HG03460 (cell line): Measurements from ENCODE around the gene MED12.
"Not testable (repeated sequence)": the region's sequence is repeated elsewhere in the genome, so short reads cannot be mapped to it uniquely, and the experiment has no call there.

Experiments
- ATAC-seq: cut with Tn5 transposase; IDR thresholded peaks from one replicate; pipeline ENCODE4 v1.9.1; 2021; ENCODE audit not compliant: unreplicated experiment

The MED12 gene

DNA sequence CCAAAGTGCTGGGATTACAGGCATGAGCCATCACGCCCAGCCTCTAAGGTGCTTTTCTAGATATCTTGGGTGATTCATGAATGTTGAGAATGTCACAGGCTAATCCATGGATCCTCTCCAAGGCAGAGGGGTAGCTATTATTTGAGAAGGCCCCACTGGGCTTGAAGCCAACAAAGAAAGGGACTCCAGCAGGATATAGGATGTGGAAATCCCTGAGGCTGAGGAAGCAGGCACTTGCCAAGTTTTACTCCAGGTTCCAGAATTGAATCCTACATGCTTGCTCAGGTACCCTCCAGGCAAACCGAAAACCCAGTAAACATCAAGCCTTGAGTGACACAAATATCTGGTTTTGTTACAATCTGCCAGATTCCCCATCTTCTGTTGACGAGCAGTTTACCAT, 42.1 kb downstream of the MED12 start:
- ATAC-seq: no peak

DNA sequence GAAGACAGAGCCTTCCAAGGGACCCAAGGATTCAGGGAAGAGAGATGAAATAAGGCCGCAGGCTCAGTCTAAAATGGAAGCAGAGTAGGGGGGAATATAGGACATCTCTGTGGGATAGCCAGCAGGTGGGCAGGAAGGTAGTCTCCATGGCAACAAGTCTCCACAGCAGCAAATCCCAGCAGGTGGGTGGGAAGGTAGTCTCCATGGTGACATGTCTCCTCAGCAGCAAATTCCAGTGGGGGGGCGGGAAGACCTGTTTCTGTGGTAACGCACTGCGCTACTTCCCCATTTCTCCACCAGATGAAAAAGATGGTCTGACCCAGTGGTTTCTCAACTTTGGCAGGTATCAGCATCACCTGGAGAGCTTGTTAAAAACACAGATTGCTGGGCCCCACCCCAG, 44.6 kb downstream of the MED12 start:
- no peak for ATAC-seq

DNA sequence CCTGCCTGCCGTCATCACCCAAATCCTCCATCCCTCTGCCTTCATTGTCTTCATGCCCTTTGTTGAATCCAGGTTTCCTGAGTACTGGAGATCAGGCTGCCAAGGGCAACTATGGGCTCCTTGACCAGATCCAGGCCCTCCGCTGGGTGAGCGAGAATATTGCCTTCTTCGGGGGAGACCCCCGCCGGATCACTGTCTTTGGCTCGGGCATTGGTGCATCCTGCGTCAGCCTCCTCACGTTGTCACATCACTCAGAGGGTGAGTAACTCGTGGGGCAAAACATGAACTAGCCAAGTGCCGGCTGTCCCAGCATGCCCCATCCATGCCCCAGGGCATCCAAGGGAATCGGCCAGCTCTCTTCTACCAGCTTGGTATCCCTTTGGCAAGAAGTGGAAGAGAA, 45.7 kb downstream of the MED12 start:
- no peak for ATAC-seq

DNA sequence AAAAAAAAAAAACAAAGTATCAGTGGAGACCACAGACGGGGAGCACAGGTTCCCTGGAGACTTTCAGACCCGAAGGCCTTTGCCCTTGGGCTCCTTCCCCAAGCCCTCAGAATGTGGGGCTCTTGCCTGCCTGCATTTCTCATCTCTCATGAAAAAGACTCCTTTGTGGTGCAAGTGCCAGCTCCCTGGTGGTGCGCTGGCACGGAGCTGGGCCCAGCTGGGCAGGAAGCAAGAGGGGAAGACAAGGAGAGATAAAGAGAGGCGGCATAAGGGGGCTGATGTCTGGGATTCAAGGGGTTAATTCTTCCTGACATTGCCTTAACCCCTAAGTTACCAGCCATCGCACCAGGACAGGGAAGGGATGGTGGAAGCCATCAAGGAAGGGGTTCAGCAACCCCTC, 48.1 kb downstream of the MED12 start:
- ATAC-seq: no peak

DNA sequence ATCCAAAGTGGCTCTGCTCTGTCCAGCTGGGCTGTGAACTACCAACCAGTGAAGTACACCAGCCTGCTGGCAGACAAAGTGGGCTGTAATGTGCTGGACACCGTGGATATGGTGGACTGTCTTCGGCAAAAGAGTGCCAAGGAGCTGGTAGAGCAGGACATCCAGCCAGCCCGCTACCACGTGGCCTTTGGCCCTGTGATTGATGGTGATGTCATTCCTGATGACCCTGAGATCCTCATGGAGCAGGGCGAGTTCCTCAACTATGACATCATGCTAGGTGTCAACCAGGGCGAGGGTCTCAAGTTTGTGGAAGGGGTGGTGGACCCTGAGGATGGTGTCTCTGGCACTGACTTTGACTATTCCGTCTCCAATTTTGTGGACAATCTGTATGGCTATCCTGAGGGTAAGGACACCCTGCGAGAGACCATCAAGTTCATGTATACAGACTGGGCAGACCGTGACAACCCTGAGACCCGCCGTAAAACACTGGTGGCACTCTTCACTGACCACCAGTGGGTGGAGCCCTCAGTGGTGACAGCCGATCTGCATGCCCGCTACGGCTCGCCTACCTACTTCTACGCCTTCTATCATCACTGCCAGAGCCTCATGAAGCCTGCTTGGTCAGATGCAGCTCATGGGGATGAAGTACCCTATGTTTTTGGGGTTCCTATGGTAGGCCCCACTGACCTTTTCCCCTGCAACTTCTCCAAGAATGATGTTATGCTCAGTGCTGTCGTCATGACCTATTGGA, 48.8 kb downstream of the MED12 start:
- no peak for ATAC-seq

DNA sequence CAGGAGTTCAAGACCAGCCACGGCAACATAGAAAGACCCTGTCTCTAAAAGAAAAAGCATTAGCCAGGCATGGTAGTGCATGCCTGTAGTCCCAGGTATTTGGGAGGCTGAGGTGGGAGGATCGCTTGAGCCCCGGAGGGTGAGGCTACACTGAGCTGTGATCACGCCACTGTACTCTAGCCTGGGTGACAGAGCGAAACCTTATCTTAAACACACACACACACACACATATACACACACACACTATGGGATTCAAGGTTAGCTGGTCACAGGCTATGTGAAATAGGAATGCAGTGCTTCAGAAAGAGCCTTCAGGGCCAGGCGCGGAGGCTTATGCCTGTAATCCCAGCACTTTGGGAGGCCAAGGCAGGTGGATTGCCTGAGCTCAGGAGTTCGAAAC, 49.7 kb downstream of the MED12 start:
- ATAC-seq: no peak

DNA sequence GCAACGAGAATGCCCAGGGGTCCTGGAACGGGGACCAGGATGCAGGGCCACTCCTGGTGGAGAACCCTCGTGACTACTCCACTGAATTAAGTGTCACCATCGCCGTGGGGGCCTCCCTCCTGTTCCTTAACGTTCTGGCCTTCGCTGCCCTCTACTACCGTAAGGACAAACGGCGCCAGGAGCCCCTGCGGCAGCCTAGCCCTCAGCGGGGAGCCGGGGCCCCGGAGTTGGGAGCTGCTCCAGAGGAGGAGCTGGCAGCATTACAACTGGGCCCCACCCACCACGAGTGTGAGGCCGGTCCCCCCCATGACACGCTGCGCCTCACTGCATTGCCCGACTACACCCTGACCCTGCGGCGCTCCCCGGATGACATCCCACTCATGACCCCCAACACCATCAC, 51.2 kb downstream of the MED12 start:
- ATAC-seq: no peak

DNA sequence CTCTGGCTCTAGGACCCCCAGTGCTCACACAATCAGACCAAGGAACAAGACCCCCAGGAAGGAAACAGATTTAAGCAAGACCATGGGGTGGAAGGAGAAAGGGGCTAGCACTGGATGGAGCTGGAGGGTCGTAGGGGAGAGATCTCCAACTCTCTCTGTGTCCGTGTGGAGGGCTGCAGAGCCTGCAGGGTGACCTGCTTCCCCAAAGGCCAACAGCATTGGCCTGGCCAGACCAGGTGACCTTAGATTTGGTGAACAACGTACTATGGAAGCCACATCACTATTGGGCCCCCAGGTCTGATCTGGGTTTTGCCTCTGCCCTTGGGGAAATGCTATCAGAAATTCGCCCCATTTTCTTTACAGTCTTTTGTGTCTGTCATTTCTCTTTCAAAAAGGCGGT, 52.3 kb downstream of the MED12 start:
- no peak for ATAC-seq

DNA sequence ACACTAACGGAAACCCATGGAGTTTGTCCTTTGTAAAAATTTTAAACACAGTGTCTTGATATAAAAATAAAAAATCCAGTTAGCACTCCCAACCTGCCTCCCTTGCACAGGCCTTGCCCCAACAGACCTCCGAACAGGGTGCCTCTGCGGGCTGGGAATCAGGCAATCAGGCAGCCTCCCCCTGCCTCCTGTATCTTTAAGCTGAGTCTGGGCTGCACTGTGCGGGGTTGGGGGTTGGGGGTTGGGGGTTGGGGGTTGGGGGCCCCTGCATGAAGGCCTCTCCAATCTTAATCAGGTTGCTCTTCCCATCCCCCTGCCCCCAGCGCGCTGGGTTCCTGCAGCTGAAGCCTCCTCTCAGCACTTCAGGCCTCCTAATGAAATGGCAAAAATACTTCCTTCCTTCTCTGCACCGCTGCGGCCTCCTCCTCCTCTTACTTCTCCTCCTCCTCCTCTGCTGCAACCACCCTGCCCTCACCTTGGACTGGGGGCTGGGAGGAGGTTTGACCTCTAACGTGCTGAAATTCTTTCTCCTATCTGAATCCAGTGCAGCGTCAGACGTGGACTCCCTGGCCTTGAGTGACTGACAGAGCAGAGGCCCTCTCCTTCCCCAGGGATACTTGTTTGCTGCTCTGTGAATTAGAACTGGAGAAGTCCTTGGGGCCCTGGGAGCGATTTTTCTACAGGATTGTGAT, 52.9 kb downstream of the MED12 start:
- no peak for ATAC-seq

DNA sequence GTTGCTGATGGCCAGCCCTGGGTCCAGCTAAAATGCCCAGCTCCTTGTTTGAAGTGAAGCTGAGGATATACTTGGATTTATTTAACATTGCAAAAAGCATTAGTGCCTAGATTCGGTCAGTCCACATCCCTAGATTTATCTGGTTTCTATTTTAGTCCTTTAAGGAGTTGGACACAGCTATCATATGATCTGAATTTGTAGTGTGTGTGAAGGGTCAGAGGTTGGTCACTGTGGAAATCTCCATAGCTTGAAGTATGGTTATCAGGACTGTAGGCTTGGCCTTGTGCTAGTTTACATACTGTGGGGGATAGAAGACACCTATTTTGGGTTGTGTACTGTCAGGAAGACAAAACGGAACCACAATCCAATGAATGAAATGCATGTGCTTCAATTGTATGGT, 55.0 kb downstream of the MED12 start:
- no peak for ATAC-seq

DNA sequence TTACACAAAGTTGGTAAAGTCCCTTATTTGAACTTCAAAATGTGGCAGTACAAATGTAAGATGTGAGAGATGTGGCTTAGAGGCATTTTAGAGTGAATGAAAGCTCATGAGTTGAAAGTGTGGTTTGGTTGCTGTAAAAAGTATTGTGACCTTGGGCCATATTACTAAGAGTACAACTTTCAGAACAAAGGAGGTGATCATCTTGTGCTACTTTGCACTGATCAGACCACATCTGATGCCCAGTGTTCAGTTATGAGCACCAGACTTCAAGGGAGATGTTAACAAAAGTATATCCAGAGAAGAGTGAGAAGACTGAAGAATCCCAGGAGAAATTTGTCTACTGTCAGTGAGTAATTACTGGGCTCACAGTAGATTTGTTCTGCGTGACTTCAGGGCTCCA, 56.4 kb downstream of the MED12 start:
- ATAC-seq: no peak

DNA sequence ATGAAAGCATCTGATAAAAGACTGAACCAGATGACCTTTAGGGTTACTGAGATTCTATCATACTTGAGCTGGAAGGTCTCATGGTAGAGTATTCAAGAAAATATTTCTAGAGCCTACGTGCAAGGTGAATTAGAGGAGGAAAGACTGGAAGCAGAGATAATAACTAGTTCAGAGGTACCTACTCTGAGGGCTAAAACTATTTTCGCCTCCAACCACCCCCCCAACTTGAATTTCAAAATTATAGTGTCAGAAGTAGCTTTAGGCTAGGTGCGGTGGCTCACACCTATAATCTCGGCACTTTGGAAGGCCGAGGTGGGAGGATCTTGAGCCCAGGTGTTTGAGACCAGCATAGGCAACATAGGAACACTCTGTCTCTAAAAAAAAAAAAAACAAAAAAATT, 57.1 kb downstream of the MED12 start:
- ATAC-seq: no peak

DNA sequence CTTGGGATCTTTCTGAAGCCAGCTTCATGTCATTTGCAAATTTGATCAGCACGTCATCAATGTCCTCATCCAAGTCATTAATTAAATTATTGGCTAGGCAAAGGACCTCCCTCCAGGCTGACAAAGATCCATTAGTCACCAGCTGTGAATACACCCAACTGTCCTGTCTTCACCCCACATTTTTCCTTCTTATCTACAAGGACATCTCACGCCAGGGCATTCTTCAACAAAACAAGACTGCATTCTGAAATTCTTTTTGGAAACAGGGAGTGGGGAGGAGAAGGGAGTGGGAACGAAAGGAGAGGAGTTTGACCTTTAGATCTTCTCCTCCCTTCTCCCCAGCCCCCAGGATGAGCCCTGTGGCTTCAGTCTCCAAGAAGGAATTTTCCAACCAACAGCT, 58.9 kb downstream of the MED12 start:
- ATAC-seq: no peak

DNA sequence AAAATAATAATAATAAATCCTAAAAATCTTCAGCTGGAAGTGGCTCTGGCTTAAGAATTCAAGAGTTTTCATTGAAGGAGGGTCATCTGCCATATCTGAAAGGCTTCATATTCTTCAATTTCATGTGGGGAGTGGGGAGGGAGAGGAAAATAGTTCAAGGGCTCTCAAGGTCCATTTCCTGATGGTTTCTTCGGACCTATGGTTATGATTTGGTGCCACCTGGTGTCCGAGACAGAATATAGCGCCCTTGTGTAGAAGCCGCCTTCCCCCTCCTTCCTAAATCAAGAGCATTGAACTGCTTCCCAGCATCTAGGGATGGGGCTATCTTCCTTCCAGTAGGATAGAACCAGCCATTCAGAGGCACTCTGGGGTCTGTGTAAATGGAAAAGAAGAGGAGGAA, 60.5 kb downstream of the MED12 start:
- no peak for ATAC-seq

DNA sequence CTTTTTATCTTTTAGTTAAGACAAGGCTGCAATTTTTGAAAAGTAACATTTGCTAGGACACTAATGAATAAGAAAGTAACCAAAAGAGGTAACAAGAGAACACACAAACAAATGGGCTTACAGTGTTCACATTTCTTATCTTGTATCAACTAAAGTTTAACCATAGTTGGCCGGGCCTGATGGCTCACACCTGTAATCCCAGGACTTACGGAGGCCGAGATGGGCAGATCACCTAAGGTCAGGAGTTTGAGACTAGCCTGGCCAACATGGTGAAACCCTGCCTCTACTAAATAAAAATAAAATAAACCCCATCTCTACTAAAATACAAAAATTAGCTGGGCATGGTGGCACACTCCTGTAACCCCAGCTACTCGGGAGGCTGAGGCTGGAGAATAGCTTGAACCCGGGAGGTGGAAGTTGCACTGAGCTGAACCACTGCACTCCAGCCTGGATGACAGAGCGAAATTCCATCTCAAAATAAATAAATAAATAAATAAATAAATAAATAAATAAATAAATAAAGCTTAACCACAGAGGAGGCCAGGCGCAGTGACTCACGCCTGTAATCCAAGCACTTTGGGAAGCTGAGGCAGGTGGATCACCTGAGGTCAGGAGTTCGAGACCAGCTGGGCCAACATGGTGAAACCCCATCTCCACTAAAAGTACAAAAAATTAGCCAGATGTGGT, 62.3 kb downstream of the MED12 start:
- not testable (repeated sequence) for ATAC-seq

DNA sequence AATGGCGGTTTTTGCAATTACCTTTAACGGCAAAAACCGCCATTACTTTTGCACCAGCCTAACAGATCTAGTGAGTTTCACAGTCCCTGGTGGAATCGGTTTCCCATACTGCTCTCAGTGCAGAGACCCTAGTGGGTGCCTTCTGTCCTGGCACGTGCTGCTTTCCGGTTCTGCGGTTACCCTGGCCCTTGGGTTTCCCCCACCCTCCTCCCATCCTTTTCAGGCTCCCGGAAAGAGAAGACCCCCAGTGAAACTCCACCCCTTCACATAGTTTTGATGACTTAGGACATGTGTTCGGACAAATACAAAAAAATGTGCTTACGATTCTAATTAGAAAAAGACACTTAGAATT, 63.1 kb downstream of the MED12 start:
- ATAC-seq: peak; percentile 37

DNA sequence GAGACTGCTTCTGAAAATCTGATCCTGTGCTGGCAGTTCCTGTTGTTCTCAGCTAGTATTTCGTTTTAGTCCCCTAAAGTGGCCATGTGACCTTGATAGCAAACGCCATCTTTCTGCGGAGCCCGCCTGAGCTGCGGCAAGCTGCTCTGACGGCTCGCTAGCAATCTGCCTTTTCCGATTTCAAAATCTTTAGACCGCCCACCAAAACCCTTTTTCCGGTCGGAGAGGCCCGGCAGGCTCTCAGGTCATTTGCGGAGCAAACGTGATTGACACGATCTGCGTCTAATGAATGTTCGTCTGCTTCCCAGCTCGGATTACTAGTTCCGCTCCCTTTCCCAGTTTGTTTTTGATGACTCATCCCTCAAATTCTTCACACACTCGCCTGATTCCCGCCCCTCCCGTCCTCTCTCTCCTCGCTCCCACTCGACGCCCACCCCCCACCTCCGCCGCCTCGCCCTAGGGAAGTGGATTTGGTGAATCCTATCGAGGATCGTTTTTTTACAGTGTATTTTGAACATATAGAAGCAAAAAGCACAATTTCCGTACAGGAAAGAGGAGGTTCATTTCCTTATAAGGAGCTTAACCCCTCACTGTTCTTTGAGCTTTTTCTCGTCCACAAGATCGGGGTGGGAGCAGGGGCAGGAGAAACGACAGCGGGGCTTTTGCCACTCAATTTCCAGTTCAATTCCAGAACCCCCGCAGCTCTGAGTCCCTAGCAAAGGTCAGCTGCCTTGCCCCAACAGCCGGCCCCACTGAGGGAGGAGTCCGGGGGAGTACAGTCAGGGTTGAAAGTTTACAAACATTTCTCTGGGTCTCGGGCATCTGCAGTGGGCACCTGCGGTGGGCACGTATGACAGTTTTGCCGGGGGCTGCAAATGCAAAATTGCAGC, 63.8 kb downstream of the MED12 start:
- ATAC-seq: peak; percentile 81

DNA sequence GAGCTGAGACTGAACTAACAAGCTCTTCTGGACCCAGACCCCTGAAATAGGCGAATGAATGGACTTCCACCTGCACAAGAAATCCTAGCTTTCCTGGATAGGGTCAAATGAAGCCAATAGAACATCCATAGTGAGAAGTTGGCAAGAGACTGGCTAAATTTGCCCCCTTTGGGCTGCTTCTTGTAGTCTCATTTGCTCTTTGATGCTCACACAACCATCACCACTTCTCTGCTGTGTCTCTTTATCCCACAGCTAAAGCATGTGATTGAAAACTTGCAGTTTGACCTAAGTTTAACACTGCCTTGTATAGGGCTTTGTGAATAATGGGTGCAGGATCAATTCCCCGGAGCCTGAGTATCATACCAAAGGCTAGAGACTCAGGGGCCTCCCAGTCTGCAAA, 64.5 kb downstream of the MED12 start:
- no peak for ATAC-seq

DNA sequence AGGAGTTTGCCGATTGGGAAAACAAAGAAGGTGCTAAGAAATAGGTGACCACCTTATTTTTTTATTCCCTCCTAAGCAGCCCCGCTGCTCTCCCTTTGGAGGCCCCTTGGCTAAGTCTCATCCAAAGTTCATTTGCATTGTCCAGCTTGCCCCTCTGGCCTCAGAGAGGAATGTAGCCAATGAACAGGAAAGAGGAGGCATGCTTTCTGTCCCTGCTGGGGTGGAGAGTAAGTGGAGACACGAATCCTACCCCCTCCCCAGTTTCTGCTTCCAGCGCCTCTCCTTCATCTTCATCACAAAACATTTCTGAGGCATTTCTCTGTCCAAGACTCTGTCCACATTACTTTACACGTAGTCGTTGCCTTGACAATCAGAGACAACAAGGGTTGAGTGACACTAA, 64.9 kb downstream of the MED12 start:
- ATAC-seq: no peak

DNA sequence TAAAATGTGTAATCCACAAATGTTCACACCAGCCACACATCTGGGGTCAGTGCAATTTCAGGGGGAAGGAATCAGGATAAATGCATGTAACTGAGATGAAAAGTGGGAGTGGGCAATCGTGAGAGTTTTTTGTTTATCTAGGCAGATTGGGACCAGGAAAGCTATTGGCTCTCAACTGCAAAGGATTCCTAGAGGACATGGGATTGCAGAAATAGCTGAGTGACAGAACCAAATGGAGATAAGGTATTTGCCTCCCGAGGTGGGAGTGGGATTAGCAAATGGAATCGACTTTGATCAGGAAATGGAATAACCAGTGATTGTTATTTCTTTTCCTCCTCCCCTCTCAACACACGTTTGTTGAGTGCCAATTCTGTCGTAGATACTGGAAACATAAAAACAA, 65.7 kb downstream of the MED12 start:
- no peak for ATAC-seq

DNA sequence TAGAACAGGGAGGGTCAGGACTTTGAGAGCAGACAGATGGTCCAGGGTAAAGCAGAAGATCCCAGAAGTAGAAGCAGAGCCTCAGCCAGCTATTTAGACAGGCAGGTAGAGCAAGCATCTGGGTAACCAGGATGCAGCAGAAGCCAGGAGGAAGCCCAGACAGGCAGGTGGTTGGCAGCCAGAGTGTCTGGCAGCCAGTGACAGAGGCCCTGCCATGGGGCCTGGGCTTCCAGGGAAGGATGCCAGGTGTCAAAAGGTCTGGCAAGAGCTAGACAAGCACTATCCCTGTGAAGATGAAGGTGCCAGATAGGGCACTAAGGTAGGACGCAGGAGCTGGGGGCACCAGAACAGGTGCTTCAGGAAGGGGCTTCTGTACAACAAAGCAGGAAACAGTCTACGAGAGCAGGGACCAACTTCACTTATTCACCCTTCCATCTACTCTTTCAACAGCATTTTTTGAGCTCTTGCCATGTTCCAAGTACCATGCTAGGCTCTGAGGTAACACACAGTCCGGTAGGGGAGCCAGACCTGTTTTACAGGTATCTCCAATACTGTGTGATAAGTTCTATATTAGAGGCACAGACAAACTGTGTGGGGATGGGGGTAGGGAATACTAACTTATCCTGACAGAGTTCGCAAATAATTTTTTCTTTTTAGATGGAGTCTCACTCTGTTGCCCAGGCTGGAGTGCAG, 66.6 kb downstream of the MED12 start:
- ATAC-seq: no peak
